ENCODE results near the gene SLCO4C1. TPM values are rescaled to one million over a fixed set of nuclear protein-coding genes. Genes with fewer than 3 reads are reported as not detected.

The SLCO4C1 gene
- total RNA-seq, 4 donors from 2014 or later = 0.45 to 1.3 (median 0.72) TPM

- no peak for DNase-seq
- intact Hi-C loops (cut with DNase I) = no loop called here
- Histone ChIP-seq H3K27ac (no peak overlapping the region), H3K4me1 (no peaks in the 10 kb centered on the region), H3K36me3 (no peaks in the 10 kb centered on the region), H3K27me3 (no peaks in the 10 kb centered on the region), H3K4me3 (replicated peaks in 1 of 3) (no peak overlapping the region), H3K9me3 (no peaks in the 10 kb centered on the region)
- 62 to 89% methylated on average over 2 of the region's 2 CpGs for WGBS, 2 donors
- TF ChIP-seq, protein P1, sequence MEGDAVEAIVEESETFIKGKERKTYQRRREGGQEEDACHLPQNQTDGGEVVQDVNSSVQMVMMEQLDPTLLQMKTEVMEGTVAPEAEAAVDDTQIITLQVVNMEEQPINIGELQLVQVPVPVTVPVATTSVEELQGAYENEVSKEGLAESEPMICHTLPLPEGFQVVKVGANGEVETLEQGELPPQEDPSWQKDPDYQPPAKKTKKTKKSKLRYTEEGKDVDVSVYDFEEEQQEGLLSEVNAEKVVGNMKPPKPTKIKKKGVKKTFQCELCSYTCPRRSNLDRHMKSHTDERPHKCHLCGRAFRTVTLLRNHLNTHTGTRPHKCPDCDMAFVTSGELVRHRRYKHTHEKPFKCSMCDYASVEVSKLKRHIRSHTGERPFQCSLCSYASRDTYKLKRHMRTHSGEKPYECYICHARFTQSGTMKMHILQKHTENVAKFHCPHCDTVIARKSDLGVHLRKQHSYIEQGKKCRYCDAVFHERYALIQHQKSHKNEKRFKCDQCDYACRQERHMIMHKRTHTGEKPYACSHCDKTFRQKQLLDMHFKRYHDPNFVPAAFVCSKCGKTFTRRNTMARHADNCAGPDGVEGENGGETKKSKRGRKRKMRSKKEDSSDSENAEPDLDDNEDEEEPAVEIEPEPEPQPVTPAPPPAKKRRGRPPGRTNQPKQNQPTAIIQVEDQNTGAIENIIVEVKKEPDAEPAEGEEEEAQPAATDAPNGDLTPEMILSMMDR (IDR thresholded peaks at IDR 0.05) = no peak
- no peak for TF ChIP-seq POLR2A (IDR thresholded peaks at IDR 0.05)
Observed at GRCh38 chr5:102286476-102286875, 9.6 kb downstream of the SLCO4C1 start.

DNA sequence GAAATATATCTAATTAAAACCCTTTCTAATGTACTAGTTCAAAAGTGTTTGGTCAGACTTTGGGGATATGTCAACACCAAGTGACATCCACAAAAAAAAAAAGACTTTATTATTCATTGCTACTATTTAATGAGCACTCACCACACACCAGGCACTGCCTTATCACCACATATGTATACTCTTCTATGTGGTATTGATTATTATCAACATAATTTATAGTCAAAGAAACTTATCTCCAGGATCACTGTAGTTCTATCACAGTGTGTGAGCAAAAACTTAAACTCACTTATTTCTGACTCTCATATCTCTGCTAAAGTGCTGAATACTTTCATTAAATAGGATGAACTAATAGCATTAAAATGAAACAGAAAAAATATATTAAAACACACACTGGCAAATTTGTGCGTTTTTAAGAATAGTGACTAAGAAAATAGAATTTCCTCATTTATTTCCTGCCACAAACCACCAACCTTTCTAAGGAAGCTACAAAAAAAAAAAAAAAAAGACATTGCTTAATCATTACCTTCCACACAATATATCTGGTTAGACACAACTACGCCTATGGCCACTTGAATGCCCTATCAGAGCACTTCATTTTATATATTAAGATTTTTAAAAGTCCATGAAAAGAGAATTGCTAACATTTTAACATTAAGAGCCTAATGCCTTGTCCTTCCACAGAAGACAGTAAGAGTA, 12.8 kb downstream of the SLCO4C1 start:
- WGBS, 2 donors = 79 to 83% methylated on average over 2 of the region's 2 CpGs
- no peaks in the 10 kb centered on the region for H3K36me3 ChIP-seq

DNA sequence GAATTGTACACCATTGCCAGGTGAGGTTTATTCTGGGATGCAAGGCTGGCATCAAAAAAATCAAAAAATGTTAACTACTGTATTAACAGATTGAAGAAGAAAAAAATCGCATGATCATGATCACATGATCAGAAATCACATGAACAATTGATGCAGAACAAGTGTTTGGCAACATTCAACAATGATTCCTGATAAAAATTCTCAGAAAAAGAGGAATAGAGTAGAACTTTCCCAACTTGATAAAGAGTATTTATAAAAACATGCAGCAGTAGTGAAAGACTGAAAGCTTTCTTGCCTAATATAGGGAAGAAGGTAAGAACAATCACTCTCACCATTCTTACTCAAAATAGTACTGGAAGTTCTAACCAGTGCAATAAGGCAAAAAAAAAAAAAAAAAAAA, 16.4 kb downstream of the SLCO4C1 start:
- no peak for DNase-seq
- 86 to 91% methylated on average over 1 of the region's 1 CpG for WGBS, 2 donors
- H3K9me3 ChIP-seq = no peaks in the 10 kb centered on the region
- TF ChIP-seq, protein P1 (IDR thresholded peaks at IDR 0.05) = no peak
- no peak for TF ChIP-seq POLR2A (IDR thresholded peaks at IDR 0.05)
- H3K4me3 ChIP-seq (replicated peaks in 1 of 3) = no peak overlapping the region
- no peak overlapping the region for H3K27ac ChIP-seq
- H3K36me3 ChIP-seq = no peaks in the 10 kb centered on the region
- intact Hi-C loops (cut with DNase I) = no loop called here
- H3K27me3 ChIP-seq = no peaks in the 10 kb centered on the region
- H3K4me1 ChIP-seq = no peaks in the 10 kb centered on the region

More for the DNA sequence above, 12.8 kb downstream of the SLCO4C1 start:
- Histone ChIP-seq H3K4me3 (replicated peaks in 1 of 3) (no peak overlapping the region), H3K9me3 (no peaks in the 10 kb centered on the region), H3K27ac (no peak overlapping the region), H3K27me3 (no peaks in the 10 kb centered on the region), H3K4me1 (no peaks in the 10 kb centered on the region)
- intact Hi-C loops (cut with DNase I) = no loop called here
- DNase-seq = no peak
- no peak for TF ChIP-seq POLR2A (IDR thresholded peaks at IDR 0.05)
- TF ChIP-seq, protein P1 (IDR thresholded peaks at IDR 0.05) = no peak

- Histone ChIP-seq H3K9me3 (no peaks in the 10 kb centered on the region), H3K4me1 (no peaks in the 10 kb centered on the region), H3K27me3 (no peaks in the 10 kb centered on the region), H3K27ac (no peak overlapping the region), H3K36me3 (no peaks in the 10 kb centered on the region), H3K4me3 (replicated peaks in 1 of 3) (no peak overlapping the region)
- WGBS, 2 donors = 92 to 93% methylated on average over 2 of the region's 2 CpGs
- TF ChIP-seq POLR2A (IDR thresholded peaks at IDR 0.05) = no peak
- TF ChIP-seq, protein P1 (IDR thresholded peaks at IDR 0.05) = no peak
- DNase-seq = no peak
- intact Hi-C loops (cut with DNase I) = no loop called here
Observed at GRCh38 chr5:102278231-102278630, 17.9 kb downstream of the SLCO4C1 start.

DNA sequence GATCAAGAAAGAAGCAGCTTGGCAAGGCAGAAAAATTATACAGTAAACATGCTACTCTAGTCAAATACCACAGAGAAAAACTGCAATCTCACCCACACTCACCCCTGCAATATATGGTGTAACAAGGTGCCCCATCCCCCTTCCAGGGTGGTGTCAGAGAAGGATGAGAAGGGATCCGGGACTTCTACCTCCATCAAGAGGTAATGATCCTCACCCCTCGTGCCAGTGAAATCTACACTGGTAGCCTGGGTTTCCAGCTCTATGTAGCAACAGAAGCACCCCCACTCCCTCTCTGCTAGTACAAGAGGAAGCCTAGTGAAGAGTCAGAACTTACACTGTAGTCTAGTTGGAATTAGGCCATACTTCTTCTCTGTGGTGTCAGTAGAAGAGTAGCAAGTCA, 18.9 kb downstream of the SLCO4C1 start:
- H3K4me1 ChIP-seq = no peaks in the 10 kb centered on the region
- no peak overlapping the region for H3K27ac ChIP-seq
- no peaks in the 10 kb centered on the region for H3K36me3 ChIP-seq
- WGBS, 2 donors = 86 to 100% methylated on average over 2 of the region's 2 CpGs
- H3K27me3 ChIP-seq = no peaks in the 10 kb centered on the region
- intact Hi-C loops (cut with DNase I) = no loop called here
- no peak overlapping the region for H3K4me3 ChIP-seq (replicated peaks in 1 of 3)
- H3K9me3 ChIP-seq = no peaks in the 10 kb centered on the region
- DNase-seq = no peak
- TF ChIP-seq POLR2A (IDR thresholded peaks at IDR 0.05) = no peak
- TF ChIP-seq, protein P1 (IDR thresholded peaks at IDR 0.05) = no peak
